ENCODE data around the gene CBR1. TPM values are rescaled to one million over a fixed set of nuclear protein-coding genes. Genes with fewer than 3 reads are reported as not detected.

Gene CBR1
- total RNA-seq, 1 experiment from 2014 or later: 297 TPM

- no peaks in the 10 kb centered on the region for H3F3A ChIP-seq (ENCODE audit: low read length, unreplicated experiment)
- peak overlapping the region; percentile 68 for H2AFZ ChIP-seq (ENCODE audit: low read length)
- DNase-seq (peak; percentile 69), ATAC-seq (0 out of 2 replicates have a peak, but pooled peaks have one; percentile 9)
- intact Hi-C loops (cut with micrococcal nuclease): loop anchor here (10.0 kb wide), 1 partner anchor 139 kb away; no protein-coding TSS in a partner anchor
- CTCF ChIA-PET: no interaction called here
- BruUV-seq (replicated peaks): no TSS peak
- H3K9me3 ChIP-seq (ENCODE audit: low read length): peaks cover 16% of the 10 kb centered on the region
- H3K4me2 ChIP-seq (ENCODE audit: low read length): peak overlapping the region; percentile 46
- H3K36me3 ChIP-seq (ENCODE audit: low read depth, low read length): peaks cover 8% of the 10 kb centered on the region; the same call in 1 of the 2 replicates
- peaks cover 13% of the 10 kb centered on the region for H3K4me1 ChIP-seq (ENCODE audit: insufficient read depth, low read length)
- H3K4me3 ChIP-seq (ENCODE audit: low read length): no peak overlapping the region
- H3K79me2 ChIP-seq (ENCODE audit: low read length): peaks cover 15% of the 10 kb centered on the region
- POLR2A ChIA-PET (ENCODE audit: unreplicated experiment): no interaction called here
- H3K9ac ChIP-seq (ENCODE audit: low read length): no peak overlapping the region
- TF ChIP-seq EZH2 (IDR thresholded peaks at IDR 0.05; ENCODE audit: low read length, unreplicated experiment): no peak
- no peaks in the 10 kb centered on the region for H4K20me1 ChIP-seq (ENCODE audit: low read length)
- no peaks in the 10 kb centered on the region for H3K27me3 ChIP-seq (ENCODE audit: low read length)
- H3K9me2 ChIP-seq (replicated peaks; ENCODE audit: low read length): no peaks in the 10 kb centered on the region
- no peak overlapping the region for H3K27ac ChIP-seq (ENCODE audit: low read length)
These were observed 4.3 kb upstream of the CBR1 start for GRCh38 chr21:36065497-36066036.

GRCh38 chr21:36068748-36069398 is 951 bp upstream of the CBR1 start:
- peaks cover 29% of the 10 kb centered on the region for H3K4me1 ChIP-seq (ENCODE audit: insufficient read depth, low read length)
- TF ChIP-seq EZH2phosphoT487 (IDR thresholded peaks at IDR 0.05; ENCODE audit: borderline replicate concordance, low read length): no peak
- no peak for TF ChIP-seq CTCF (conservative IDR thresholded peaks at IDR 0.05; ENCODE audit: low read depth, low read length)
- no peak for TF ChIP-seq EZH2 (IDR thresholded peaks at IDR 0.05; ENCODE audit: low read length, unreplicated experiment)
- H3K27me3 ChIP-seq (ENCODE audit: low read length): no peaks in the 10 kb centered on the region
- peaks cover 16% of the 10 kb centered on the region for H3K9me3 ChIP-seq (ENCODE audit: low read length)
- CTCF ChIA-PET: no interaction called here
- peaks cover 35% of the 10 kb centered on the region for H3K79me2 ChIP-seq (ENCODE audit: low read length)
- peak overlapping the region; percentile 86 for H3K9ac ChIP-seq (ENCODE audit: low read length)
- intact Hi-C loops (cut with micrococcal nuclease): loop anchor here (10.0 kb wide), 1 partner anchor 136 kb away; no protein-coding TSS in a partner anchor
- no peaks in the 10 kb centered on the region for H3K9me2 ChIP-seq (replicated peaks; ENCODE audit: low read length)
- peaks cover 25% of the 10 kb centered on the region for H3K36me3 ChIP-seq (ENCODE audit: low read depth, low read length)
- no peak for DNase-seq
- no TSS peak for BruUV-seq (replicated peaks)
- H3F3A ChIP-seq (ENCODE audit: low read length, unreplicated experiment): no peaks in the 10 kb centered on the region
- peak overlapping the region; percentile 99 for H2AFZ ChIP-seq (ENCODE audit: low read length)
- H4K20me1 ChIP-seq (ENCODE audit: low read length): no peaks in the 10 kb centered on the region
- peak overlapping the region; percentile 81; the same call in 1 of the 2 replicates for H3K4me3 ChIP-seq (ENCODE audit: low read length)
- POLR2A ChIA-PET (ENCODE audit: unreplicated experiment): interaction anchor here (0.6 to 0.9 kb wide), 4 partner anchors 9 to 1304 kb away, joined by 3 to 4 read pairs (median 3); partner anchors contain the start of gene SETD4
- H3K4me2 ChIP-seq (ENCODE audit: low read length): no peak overlapping the region
- no peak for ATAC-seq
- peak overlapping the region; percentile 73 for H3K27ac ChIP-seq (ENCODE audit: low read length)

GRCh38 chr21:36070999-36071398 is 1.2 kb downstream of the CBR1 start:
- H3K9me3 ChIP-seq (ENCODE audit: low read length): peaks cover 16% of the 10 kb centered on the region
- H3K4me2 ChIP-seq (ENCODE audit: low read length): peak overlapping the region; percentile 98
- no peak overlapping the region for H3K27ac ChIP-seq (ENCODE audit: low read length)
- H4K20me1 ChIP-seq (ENCODE audit: low read length): no peaks in the 10 kb centered on the region
- no peak overlapping the region for H2AFZ ChIP-seq (ENCODE audit: low read length)
- H3K27me3 ChIP-seq (ENCODE audit: low read length): no peaks in the 10 kb centered on the region
- POLR2A ChIA-PET (ENCODE audit: unreplicated experiment): no interaction called here
- CTCF ChIA-PET: no interaction called here
- H3K36me3 ChIP-seq (ENCODE audit: low read depth, low read length): peaks cover 25% of the 10 kb centered on the region
- intact Hi-C loops (cut with micrococcal nuclease): no loop called here
- peaks cover 25% of the 10 kb centered on the region for H3K4me1 ChIP-seq (ENCODE audit: insufficient read depth, low read length)
- H3K9ac ChIP-seq (ENCODE audit: low read length): no peak overlapping the region
- DNase-seq (no peak), ATAC-seq (no peak)
- H3K79me2 ChIP-seq (ENCODE audit: low read length): peaks cover 35% of the 10 kb centered on the region
- BruUV-seq (replicated peaks): no TSS peak
- no peaks in the 10 kb centered on the region for H3K9me2 ChIP-seq (replicated peaks; ENCODE audit: low read length)
- TF ChIP-seq EZH2phosphoT487 (IDR thresholded peaks at IDR 0.05; ENCODE audit: borderline replicate concordance, low read length) (no peak), EZH2 (IDR thresholded peaks at IDR 0.05; ENCODE audit: low read length, unreplicated experiment) (no peak), CTCF (conservative IDR thresholded peaks at IDR 0.05; ENCODE audit: low read depth, low read length) (no peak)
- H3F3A ChIP-seq (ENCODE audit: low read length, unreplicated experiment): no peaks in the 10 kb centered on the region
- peak overlapping the region; percentile 81 for H3K4me3 ChIP-seq (ENCODE audit: low read length)

Measured in PC-3 (cell line).